ENCODE data around the gene TMEM163. TPM values are rescaled to one million over a fixed set of nuclear protein-coding genes. Genes with fewer than 3 reads are reported as not detected.

The TMEM163 gene
- polyA plus RNA-seq, 1 donor from 2014 or later = 3.5 TPM

DNA sequence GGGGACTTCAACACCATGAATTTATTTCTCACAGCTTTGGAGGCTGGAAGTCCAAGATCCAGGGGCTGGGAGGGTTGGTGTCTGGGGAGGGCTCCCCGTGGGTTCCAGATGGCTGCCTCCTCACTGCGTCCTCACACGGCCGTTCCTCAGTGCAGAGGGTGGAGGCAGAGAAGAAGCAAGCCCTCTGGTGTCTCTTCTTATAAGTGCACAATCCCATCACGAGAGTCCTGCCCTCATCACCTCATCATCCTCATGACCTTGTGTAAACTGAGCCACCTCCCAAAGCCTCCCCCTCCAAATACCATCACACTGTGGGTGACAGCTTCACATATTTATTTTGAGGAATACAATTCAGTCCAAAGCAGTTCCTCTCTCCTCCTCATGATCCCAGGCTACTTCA is 26.3 kb downstream of the TMEM163 start:
- Histone ChIP-seq H3K9me3 (ENCODE audit: low read length) (no peaks in the 10 kb centered on the region), H3K27me3 (ENCODE audit: insufficient read depth, low read depth, low read length) (no peaks in the 10 kb centered on the region), H2AFZ (ENCODE audit: low read depth, low read length) (no peak overlapping the region), H3K27ac (ENCODE audit: low read length) (no peak overlapping the region), H3K4me2 (ENCODE audit: low read length) (no peak overlapping the region), H3K79me2 (replicated peaks; ENCODE audit: insufficient read depth, low read length) (no peaks in the 10 kb centered on the region), H3K4me3 (ENCODE audit: low read length) (no peak overlapping the region), H4K20me1 (ENCODE audit: insufficient read depth) (no peaks in the 10 kb centered on the region), H3K9ac (ENCODE audit: low read length) (no peak overlapping the region), H3F3A (ENCODE audit: insufficient read depth, low read length, poor library complexity, severe bottlenecking) (no peaks in the 10 kb centered on the region), H3K9me2 (ENCODE audit: insufficient read depth, low read length) (no peaks in the 10 kb centered on the region), H3K36me3 (ENCODE audit: insufficient read depth, low read length) (no peaks in the 10 kb centered on the region)
- TF ChIP-seq SMC3 (conservative IDR thresholded peaks at IDR 0.05; ENCODE audit: poor library complexity) (no peak), MXI1 (conservative IDR thresholded peaks at IDR 0.05; ENCODE audit: poor library complexity, severe bottlenecking) (no peak), TAF1 (IDR thresholded peaks at IDR 0.05; ENCODE audit: low read depth) (no peak), EZH2 (IDR thresholded peaks at IDR 0.05; ENCODE audit: borderline replicate concordance, insufficient read depth, low read length, poor library complexity, severe bottlenecking) (no peak), EP300 (conservative IDR thresholded peaks at IDR 0.05; ENCODE audit: poor library complexity, severe bottlenecking) (no peak), POLR2AphosphoS5 (IDR thresholded peaks at IDR 0.05) (no peak), RAD21 (conservative IDR thresholded peaks at IDR 0.05) (no peak)
- TF ChIP-seq, protein P1, sequence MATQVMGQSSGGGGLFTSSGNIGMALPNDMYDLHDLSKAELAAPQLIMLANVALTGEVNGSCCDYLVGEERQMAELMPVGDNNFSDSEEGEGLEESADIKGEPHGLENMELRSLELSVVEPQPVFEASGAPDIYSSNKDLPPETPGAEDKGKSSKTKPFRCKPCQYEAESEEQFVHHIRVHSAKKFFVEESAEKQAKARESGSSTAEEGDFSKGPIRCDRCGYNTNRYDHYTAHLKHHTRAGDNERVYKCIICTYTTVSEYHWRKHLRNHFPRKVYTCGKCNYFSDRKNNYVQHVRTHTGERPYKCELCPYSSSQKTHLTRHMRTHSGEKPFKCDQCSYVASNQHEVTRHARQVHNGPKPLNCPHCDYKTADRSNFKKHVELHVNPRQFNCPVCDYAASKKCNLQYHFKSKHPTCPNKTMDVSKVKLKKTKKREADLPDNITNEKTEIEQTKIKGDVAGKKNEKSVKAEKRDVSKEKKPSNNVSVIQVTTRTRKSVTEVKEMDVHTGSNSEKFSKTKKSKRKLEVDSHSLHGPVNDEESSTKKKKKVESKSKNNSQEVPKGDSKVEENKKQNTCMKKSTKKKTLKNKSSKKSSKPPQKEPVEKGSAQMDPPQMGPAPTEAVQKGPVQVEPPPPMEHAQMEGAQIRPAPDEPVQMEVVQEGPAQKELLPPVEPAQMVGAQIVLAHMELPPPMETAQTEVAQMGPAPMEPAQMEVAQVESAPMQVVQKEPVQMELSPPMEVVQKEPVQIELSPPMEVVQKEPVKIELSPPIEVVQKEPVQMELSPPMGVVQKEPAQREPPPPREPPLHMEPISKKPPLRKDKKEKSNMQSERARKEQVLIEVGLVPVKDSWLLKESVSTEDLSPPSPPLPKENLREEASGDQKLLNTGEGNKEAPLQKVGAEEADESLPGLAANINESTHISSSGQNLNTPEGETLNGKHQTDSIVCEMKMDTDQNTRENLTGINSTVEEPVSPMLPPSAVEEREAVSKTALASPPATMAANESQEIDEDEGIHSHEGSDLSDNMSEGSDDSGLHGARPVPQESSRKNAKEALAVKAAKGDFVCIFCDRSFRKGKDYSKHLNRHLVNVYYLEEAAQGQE (IDR thresholded peaks at IDR 0.05; ENCODE audit: borderline replicate concordance) = no peak
- TF ChIP-seq, protein P2, sequence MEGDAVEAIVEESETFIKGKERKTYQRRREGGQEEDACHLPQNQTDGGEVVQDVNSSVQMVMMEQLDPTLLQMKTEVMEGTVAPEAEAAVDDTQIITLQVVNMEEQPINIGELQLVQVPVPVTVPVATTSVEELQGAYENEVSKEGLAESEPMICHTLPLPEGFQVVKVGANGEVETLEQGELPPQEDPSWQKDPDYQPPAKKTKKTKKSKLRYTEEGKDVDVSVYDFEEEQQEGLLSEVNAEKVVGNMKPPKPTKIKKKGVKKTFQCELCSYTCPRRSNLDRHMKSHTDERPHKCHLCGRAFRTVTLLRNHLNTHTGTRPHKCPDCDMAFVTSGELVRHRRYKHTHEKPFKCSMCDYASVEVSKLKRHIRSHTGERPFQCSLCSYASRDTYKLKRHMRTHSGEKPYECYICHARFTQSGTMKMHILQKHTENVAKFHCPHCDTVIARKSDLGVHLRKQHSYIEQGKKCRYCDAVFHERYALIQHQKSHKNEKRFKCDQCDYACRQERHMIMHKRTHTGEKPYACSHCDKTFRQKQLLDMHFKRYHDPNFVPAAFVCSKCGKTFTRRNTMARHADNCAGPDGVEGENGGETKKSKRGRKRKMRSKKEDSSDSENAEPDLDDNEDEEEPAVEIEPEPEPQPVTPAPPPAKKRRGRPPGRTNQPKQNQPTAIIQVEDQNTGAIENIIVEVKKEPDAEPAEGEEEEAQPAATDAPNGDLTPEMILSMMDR (IDR thresholded peaks at IDR 0.05; ENCODE audit: poor library complexity, severe bottlenecking) = no peak

DNA sequence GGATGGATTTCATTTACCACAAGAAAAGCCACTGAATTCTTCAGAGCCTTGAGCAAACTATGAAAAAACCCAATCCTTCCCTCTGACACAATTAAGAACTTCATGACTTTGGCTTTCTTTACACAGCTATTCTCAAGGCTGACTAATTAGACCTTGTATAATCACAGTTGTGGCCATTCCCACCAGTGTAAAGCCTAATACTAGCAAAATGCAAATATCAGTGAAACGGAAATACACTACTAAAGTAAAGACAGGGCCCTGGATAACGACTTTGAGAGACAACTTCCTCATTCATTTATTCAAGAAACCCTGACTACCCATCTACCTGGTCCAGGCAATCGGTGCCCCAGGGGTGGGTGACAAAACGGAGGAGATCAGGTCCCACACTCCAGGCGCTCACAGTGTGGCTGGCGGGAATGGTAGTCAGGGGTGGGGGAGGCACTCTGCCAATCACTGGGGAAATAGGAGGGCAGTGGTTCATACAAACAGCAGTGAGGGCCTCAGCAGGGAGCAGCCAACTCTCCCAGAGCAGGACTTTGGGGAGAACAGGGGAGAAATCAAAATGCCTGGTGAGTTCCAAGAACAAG is 28.1 kb downstream of the TMEM163 start:
- Histone ChIP-seq H3K36me3 (ENCODE audit: insufficient read depth, low read length) (no peaks in the 10 kb centered on the region), H3K9me3 (ENCODE audit: low read length) (no peaks in the 10 kb centered on the region), H2AFZ (ENCODE audit: low read depth, low read length) (no peak overlapping the region), H3K27me3 (ENCODE audit: insufficient read depth, low read depth, low read length) (no peaks in the 10 kb centered on the region), H3K4me2 (ENCODE audit: low read length) (no peak overlapping the region), H3F3A (ENCODE audit: insufficient read depth, low read length, poor library complexity, severe bottlenecking) (no peaks in the 10 kb centered on the region), H4K20me1 (ENCODE audit: insufficient read depth) (no peaks in the 10 kb centered on the region), H3K27ac (ENCODE audit: low read length) (no peak overlapping the region), H3K9me2 (ENCODE audit: insufficient read depth, low read length) (no peaks in the 10 kb centered on the region), H3K9ac (ENCODE audit: low read length) (no peak overlapping the region), H3K4me3 (ENCODE audit: low read length) (no peak overlapping the region), H3K79me2 (replicated peaks; ENCODE audit: insufficient read depth, low read length) (no peaks in the 10 kb centered on the region)
- TF ChIP-seq SMC3 (conservative IDR thresholded peaks at IDR 0.05; ENCODE audit: poor library complexity) (no peak), POLR2AphosphoS5 (IDR thresholded peaks at IDR 0.05) (no peak), RAD21 (conservative IDR thresholded peaks at IDR 0.05) (no peak), EP300 (conservative IDR thresholded peaks at IDR 0.05; ENCODE audit: poor library complexity, severe bottlenecking) (no peak), EZH2 (IDR thresholded peaks at IDR 0.05; ENCODE audit: borderline replicate concordance, insufficient read depth, low read length, poor library complexity, severe bottlenecking) (no peak), TAF1 (IDR thresholded peaks at IDR 0.05; ENCODE audit: low read depth) (no peak), MXI1 (conservative IDR thresholded peaks at IDR 0.05; ENCODE audit: poor library complexity, severe bottlenecking) (no peak)
- TF ChIP-seq, protein P2 (IDR thresholded peaks at IDR 0.05; ENCODE audit: poor library complexity, severe bottlenecking) = no peak
- TF ChIP-seq, protein P1 (IDR thresholded peaks at IDR 0.05; ENCODE audit: borderline replicate concordance) = no peak
